SK-N-MC (cell line): ENCODE results near the gene NECAB3.

Experiments used
- EZH2 ChIP-seq: fragments of 200-600 bp; sonication (generic); IDR thresholded peaks from one replicate; pipeline ENCODE4 v1.6.1; 2017; ENCODE audit warnings: antibody characterized with exemption
- POLR2AphosphoS5 ChIP-seq: IDR thresholded peaks from 2 replicates; pipeline ENCODE4 v1.6.1; 2012; ENCODE audit warnings: mild to moderate bottlenecking, low read depth, low read length, borderline replicate concordance

DNA sequence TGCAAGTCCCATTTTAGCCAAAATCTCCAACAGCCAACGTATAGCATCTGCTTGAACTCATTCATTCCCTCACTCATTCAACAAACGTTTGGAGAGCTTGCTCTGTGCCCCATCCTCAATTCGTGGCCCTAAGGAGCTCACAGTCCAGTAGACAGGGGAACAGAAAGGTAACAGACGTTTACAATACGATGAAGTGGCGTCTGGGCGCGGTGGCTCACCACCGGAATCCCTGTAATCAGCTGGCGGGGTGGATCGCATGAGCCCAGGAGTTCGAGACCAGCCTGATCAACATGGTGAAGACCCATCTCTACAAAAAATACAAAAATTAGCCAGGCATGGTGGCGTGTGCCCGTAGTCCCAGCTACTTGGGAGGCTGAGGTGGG, 12.7 kb upstream of the NECAB3 start:
- TF ChIP-seq EZH2 (no peak), POLR2AphosphoS5 (no peak)
